ENCODE data around the gene A2M. TPM values are rescaled to one million over a fixed set of nuclear protein-coding genes. Genes with fewer than 3 reads are reported as not detected.

The A2M gene
- total and polyA plus RNA-seq, 2 donors (not counting 3 experiments of a cell fraction or from before 2014, with no cell fraction given) = 11.5 to 16.9 TPM

DNA sequence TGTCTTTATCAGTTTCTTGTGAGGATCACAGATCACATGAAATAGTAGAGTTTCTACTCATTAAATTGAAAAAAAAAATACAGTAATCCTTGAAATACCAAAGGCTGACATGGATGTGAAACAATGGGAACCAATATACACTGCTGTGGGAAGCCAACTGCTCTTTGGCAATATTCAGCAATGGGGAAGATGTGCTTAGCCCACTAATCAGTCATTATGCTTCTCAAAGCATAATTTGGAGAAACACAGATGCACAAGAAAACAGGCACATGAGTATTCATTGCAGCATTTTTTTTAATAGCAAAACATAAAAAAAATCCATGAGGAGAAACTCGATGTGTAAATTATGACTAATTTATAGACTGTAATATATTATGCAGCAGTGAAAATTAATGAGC lies 40.6 kb downstream of the A2M start:
- no peaks in the 10 kb centered on the region for H4K20me1 ChIP-seq (replicated peaks; ENCODE audit: control insufficient read depth, extremely low read depth, insufficient read depth, low read length)
- H3K27me3 ChIP-seq (ENCODE audit: control insufficient read depth in 2 of 2, insufficient read depth in 2 of 2, low read length in 2 of 2) = peaks cover 0 to 7% of the 10 kb centered on the region in 2 experiments
- no peak overlapping the region for H3K9ac ChIP-seq (replicated peaks; ENCODE audit: extremely low read depth, insufficient read depth, low read length)
- H3K4me2 ChIP-seq (ENCODE audit: insufficient read depth, low read length) = no peak overlapping the region
- no peak for FAIRE-seq
- intact Hi-C loops (cut with micrococcal nuclease) (no loop called here), dilution Hi-C loops (cut with MboI; ENCODE audit: extremely low pct_ligation_motif_present, low sequenced_read_pairs) (no loop called here)
- no peaks in the 10 kb centered on the region for H3K9me1 ChIP-seq (replicated peaks; ENCODE audit: control insufficient read depth, extremely low read depth, insufficient read depth, low read length)
- DNase-seq (ENCODE audit: low read depth, low spot score) = no peak
- no TSS peak for BruUV-seq (replicated peaks)
- H3K79me2 ChIP-seq (ENCODE audit: control insufficient read depth, insufficient read depth, low read length) = no peaks in the 10 kb centered on the region
- no peak overlapping the region for H3K27ac ChIP-seq (ENCODE audit: insufficient read depth, low read depth, low read length)
- TF ChIP-seq FOS (IDR thresholded peaks at IDR 0.05; ENCODE audit: borderline replicate concordance, insufficient read depth, low read length) = no peak
- no peak for TF ChIP-seq POLR2AphosphoS5 (IDR thresholded peaks at IDR 0.05; ENCODE audit: insufficient read depth, low read depth, low read length)
- TF ChIP-seq GATA2 (IDR thresholded peaks at IDR 0.05; ENCODE audit: insufficient read depth, insufficient read length, low read depth, low read length) = no peak
- no peak for TF ChIP-seq MYC (IDR thresholded peaks at IDR 0.05; ENCODE audit: low read depth, low read length)
- TF ChIP-seq, protein P1, sequence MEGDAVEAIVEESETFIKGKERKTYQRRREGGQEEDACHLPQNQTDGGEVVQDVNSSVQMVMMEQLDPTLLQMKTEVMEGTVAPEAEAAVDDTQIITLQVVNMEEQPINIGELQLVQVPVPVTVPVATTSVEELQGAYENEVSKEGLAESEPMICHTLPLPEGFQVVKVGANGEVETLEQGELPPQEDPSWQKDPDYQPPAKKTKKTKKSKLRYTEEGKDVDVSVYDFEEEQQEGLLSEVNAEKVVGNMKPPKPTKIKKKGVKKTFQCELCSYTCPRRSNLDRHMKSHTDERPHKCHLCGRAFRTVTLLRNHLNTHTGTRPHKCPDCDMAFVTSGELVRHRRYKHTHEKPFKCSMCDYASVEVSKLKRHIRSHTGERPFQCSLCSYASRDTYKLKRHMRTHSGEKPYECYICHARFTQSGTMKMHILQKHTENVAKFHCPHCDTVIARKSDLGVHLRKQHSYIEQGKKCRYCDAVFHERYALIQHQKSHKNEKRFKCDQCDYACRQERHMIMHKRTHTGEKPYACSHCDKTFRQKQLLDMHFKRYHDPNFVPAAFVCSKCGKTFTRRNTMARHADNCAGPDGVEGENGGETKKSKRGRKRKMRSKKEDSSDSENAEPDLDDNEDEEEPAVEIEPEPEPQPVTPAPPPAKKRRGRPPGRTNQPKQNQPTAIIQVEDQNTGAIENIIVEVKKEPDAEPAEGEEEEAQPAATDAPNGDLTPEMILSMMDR (IDR thresholded peaks at IDR 0.05; ENCODE audit: extremely low read depth in 1 of 2, insufficient read depth in 1 of 2, low read depth in 1 of 2, low read length in 2 of 2) = no peak
- TF ChIP-seq EZH2 (IDR thresholded peaks at IDR 0.05; ENCODE audit: borderline replicate concordance, low read depth, low read length, severe bottlenecking) = no peak
- TF ChIP-seq, protein P2, sequence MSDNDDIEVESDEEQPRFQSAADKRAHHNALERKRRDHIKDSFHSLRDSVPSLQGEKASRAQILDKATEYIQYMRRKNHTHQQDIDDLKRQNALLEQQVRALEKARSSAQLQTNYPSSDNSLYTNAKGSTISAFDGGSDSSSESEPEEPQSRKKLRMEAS (IDR thresholded peaks at IDR 0.05; ENCODE audit: insufficient read depth, insufficient read length) = no peak
- no peak for TF ChIP-seq POLR2A (IDR thresholded peaks at IDR 0.05; ENCODE audit: low read depth, low read length)
- H3K4me1 ChIP-seq (ENCODE audit: control insufficient read depth, extremely low read depth, insufficient read depth, low read length) = no peaks in the 10 kb centered on the region
- H2AFZ ChIP-seq (ENCODE audit: low read depth, low read length) = no peak overlapping the region
- CTCF ChIA-PET = no interaction called here
- H3K9me3 ChIP-seq (replicated peaks; ENCODE audit: control insufficient read depth, insufficient read depth, low read length) = no peaks in the 10 kb centered on the region
- POLR2A ChIA-PET = no interaction called here
- no peaks in the 10 kb centered on the region for H3K36me3 ChIP-seq (ENCODE audit: control insufficient read depth in 2 of 2, extremely low read depth in 1 of 2, insufficient read depth in 2 of 2, low read length in 2 of 2)
- H3K4me3 ChIP-seq (replicated peaks in 1 of 3; ENCODE audit: insufficient read depth in 1 of 3, low read depth in 1 of 3, low read length in 3 of 3) = no peak overlapping the region
